ENCODE results near the gene CD58.
"Not testable (repeated sequence)": the region's sequence is repeated elsewhere in the genome, so short reads cannot be mapped to it uniquely, and the experiment has no call there.

Gene CD58, protein sequence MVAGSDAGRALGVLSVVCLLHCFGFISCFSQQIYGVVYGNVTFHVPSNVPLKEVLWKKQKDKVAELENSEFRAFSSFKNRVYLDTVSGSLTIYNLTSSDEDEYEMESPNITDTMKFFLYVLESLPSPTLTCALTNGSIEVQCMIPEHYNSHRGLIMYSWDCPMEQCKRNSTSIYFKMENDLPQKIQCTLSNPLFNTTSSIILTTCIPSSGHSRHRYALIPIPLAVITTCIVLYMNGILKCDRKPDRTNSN

DNA sequence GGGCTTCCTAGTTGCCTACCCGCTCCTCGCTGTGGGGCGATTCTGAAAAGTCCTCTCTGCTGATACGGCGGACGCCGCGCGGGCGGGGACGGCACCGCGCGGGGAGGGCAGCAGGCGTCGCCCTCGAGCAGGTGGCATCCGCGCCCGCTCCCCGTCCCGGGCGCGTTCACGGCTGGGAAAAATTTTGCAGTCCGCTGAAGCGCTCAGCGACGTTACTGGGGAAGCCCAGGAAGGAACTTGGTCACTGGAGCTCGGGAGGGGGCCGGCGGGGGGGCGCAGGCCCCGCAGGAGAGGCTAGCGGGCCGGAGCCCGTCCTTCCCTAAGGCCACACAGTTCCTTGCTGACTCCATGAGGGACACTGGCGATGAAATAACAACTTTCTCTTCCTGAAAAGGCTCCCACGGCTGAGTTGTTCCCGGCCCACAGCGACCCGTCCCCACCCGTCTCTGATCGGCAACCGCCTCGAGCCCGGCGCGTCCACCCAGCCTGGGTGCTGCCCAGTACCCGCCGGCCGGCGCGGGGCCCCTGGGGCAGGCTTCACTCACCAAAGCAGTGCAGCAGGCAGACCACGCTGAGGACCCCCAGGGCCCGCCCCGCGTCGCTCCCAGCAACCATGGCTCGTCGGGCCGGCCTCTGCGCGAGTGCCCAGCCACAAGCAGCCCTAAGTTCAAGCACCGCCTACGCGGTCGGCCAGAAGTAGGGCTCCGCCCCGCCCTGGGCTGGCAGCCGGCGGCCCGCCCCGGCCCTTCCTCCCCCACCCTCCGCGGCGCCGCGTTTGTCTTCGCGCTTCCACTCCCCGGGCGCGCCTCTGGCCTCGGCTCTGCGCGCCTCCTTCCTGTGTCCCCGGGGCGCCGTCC lies at the start of gene CD58:
CD58 (minus strand) TSS at position 669 of the 857 bp plus-strand sequence; CDS start at position 615, 54 bp downstream.
- peak; percentile 35 for DNase-seq (ENCODE audit: extremely low read depth, low read depth)
- TF ChIP-seq, protein P1, sequence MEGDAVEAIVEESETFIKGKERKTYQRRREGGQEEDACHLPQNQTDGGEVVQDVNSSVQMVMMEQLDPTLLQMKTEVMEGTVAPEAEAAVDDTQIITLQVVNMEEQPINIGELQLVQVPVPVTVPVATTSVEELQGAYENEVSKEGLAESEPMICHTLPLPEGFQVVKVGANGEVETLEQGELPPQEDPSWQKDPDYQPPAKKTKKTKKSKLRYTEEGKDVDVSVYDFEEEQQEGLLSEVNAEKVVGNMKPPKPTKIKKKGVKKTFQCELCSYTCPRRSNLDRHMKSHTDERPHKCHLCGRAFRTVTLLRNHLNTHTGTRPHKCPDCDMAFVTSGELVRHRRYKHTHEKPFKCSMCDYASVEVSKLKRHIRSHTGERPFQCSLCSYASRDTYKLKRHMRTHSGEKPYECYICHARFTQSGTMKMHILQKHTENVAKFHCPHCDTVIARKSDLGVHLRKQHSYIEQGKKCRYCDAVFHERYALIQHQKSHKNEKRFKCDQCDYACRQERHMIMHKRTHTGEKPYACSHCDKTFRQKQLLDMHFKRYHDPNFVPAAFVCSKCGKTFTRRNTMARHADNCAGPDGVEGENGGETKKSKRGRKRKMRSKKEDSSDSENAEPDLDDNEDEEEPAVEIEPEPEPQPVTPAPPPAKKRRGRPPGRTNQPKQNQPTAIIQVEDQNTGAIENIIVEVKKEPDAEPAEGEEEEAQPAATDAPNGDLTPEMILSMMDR (IDR thresholded peaks at IDR 0.05; ENCODE audit: low read depth, low read length, missing control alignments), result peak; percentile 52
- peak within 1 kb of the TSS; percentile 72 for H3K4me3 ChIP-seq (replicated peaks; ENCODE audit: low read depth, low read length)

DNA sequence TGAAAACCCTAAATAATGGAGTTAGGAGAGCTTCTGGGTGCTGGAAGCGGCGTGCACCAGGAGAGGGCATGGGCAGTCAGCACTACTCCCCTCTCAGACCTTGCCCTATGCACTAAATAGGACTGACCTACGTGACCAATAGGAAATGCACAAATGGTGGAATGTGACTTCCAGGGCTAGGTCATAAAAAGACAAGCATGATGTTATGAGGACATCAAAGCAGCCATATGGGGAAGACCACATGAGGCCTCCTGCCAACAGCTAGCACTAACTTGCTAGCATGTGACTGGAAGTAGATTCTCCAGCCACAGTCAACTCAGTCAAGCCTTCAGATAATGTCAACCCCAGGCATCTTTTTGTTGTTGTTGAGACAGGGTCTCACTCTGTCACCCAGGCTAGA lies 49.6 kb upstream of the CD58 start:
- not testable (repeated sequence) for H3K4me3 ChIP-seq (replicated peaks; ENCODE audit: low read depth, low read length); DNase-seq (ENCODE audit: extremely low read depth, low read depth)

DNA sequence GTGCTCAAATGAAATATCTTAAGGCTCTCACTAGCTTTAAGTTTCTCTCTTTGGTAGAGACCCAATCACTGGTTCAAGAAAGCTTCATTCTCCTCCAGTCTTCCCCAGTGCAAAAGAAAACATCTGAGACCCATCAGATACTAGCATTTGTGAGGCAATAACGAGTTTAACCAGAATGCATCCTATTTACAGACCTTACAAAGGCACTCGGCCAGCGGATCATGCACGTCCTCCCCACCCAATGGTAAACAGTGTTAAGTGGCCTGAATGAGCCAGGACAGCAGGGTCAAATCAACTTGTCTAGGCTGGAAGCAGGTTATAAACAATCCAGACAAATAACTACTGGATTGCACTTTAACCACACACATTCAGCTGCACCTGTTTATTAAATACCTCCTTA lies 48.3 kb upstream of the CD58 start:
- not testable (repeated sequence) for DNase-seq (ENCODE audit: extremely low read depth, low read depth); H3K4me3 ChIP-seq (replicated peaks; ENCODE audit: low read depth, low read length)

DNA sequence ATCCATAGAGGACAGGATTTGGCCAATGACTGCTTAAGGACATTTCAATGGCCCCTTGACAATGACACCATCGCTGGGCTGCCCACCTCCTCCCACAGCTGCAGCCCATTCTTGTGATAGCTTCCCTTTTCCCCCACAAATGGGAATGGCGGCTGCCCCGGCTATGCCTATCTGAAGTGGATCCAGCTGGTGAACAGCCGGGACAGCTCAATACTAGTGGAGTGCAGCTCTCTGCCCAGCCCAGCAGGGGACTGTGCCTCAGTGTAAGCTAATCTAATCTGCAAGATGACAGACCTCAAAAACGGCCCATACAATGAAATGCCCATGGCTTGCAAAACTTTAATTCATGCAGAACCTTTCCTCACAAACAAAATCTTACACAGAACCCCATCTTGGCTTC lies 47.0 kb upstream of the CD58 start:
- not testable (repeated sequence) for DNase-seq (ENCODE audit: extremely low read depth, low read depth); H3K4me3 ChIP-seq (replicated peaks; ENCODE audit: low read depth, low read length)

DNA sequence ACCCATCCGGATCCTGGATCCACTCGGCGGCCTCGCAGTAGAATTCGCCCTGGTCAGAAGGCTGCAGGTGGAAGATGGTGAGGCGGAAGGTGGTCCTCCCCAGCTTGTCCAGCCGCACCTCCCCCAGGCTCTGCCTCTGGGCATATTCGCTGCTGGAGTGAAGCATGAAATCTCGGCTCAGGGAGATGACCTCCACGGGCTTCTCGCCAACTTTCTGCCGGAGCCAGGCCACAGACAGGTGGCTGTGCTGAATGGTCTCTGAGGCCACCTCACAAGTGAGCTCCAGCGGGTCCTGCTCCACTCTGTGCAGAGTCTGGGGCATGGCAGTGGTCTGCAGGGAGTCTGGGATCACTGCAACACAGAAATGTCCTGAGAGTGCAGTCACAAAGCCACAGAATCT lies 43.0 kb upstream of the CD58 start:
- not testable (repeated sequence) for DNase-seq (ENCODE audit: extremely low read depth, low read depth); H3K4me3 ChIP-seq (replicated peaks; ENCODE audit: low read depth, low read length)

DNA sequence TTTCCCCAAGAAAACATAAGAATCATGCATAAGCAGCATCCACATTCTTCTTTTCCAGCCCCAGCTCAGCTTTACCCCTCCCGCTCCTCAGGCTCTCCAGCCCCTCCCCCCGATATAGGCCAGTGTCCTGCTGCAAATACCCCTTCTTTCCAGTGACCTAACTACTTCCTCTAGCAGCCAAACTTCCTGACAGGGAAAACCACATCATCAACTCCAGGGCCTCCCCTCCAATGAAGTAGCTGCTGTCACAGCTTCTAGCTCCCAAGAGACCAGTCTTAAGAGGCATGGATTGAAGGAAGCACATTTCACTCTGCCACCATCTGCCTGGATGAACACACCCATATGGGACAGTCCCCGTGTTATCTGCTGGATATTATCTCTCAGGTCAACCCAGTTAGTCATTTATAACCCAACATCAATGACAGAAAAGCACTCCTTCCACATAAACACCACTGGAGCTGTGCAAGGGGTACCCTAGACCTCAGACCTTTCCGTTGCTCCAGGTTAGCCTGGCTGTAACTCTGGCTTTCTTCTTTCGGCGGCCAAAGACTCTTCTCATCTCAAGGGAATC lies 39.1 kb upstream of the CD58 start:
- not testable (repeated sequence) for DNase-seq (ENCODE audit: extremely low read depth, low read depth); H3K4me3 ChIP-seq (replicated peaks; ENCODE audit: low read depth, low read length)

DNA sequence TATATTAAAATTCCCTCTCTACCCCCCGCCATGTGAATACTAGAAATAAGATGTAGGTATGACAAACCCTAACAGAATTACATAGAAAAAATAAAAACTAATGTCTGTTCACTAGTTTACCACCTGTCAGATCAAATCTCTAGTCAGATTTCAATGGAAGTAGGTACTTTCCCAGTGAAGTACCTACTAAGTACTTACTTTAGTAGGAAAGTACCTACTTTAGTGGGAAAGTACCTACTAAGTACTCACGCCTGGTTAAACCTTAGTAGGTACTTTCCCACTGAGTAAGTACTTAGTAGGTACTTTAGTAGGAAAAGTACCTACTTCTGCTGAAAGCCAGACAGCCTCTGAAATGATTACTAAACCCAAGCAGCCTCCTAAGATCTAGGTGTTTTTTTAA lies 38.0 kb upstream of the CD58 start:
- DNase-seq (ENCODE audit: extremely low read depth, low read depth); H3K4me3 ChIP-seq (replicated peaks; ENCODE audit: low read depth, low read length): not testable (repeated sequence)

DNA sequence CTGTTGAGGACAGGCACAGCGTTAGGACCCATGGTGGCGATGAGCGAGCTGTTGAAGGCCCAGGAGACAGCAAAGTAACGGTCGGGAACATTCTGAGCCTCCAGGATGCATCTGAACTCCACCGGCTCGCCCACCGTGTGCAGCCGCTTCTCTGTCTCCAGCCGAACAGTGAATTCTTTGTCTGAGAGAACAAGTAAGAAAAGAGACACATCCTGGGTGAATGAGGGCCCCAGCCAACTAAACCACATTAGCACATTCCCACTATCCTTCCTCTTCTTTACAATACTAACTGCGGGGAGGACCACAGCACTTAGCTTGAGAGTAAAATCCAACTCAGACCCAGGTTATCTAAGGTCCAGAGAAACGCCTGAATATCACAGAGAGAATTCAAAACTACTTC lies 37.3 kb upstream of the CD58 start:
- not testable (repeated sequence) for H3K4me3 ChIP-seq (replicated peaks; ENCODE audit: low read depth, low read length); DNase-seq (ENCODE audit: extremely low read depth, low read depth)

DNA sequence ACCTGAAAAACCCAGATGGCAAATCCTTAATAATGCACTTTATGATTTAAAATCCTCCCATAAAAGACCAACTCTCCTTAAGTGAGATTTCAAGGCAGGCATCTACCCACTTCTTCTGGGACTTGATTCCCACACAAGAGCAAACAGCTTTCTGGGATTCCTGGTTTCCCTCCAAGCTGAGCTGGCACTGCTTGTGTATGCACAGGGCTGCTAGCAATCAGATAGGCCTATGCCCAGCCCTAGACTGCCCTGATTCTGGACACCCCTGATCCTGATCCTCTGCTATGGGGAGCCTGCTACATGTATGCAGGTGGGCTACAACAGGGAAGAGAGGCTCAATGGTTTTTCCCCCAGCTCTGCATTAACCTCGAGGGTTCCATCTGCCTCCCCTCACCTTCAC lies 36.6 kb upstream of the CD58 start:
- DNase-seq (ENCODE audit: extremely low read depth, low read depth), result not testable (repeated sequence)

DNA sequence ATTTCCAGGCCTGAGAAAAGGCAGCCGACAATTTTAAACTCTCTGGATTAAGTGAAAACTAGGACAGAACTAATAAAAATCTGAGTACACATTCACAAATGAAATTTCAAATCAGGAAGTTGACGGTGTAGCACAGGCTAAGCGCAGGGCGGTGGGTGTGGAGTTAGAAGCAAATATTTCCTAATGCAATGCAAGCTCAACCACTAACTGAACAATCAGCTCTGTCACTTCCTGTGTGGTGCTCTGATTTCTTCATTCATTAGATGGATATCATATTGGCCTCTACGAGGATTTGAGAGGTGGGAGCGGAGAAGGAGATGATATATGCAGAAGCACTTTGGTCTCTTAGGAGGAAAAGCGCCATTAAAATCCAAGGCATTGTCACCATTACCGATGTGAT lies 35.2 kb upstream of the CD58 start:
- DNase-seq (ENCODE audit: extremely low read depth, low read depth), result not testable (repeated sequence)

More for the DNA sequence above, 36.6 kb upstream of the CD58 start:
- H3K4me3 ChIP-seq (replicated peaks; ENCODE audit: low read depth, low read length), result not testable (repeated sequence)

DNA sequence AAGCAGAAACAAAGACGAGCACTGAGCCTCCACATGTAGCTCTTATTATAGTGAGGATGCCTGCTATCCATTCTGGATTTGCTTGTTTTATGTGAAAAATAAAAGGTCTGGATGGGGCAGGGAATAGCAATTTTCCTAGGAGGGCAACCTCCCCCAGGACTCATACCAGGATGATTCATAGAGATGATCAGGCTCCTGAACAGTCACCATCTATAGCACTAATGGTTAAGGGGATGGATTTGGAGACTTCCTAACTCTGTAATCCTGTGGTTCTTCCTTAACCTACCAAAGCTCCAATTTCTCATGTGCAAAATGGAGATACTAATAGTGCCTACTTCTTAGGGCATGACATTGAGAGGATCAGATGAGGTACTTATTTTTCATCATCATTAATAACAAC lies 34.5 kb upstream of the CD58 start:
- no peak overlapping the region for H3K4me3 ChIP-seq (replicated peaks; ENCODE audit: low read depth, low read length)
- TF ChIP-seq, protein P1 (IDR thresholded peaks at IDR 0.05; ENCODE audit: low read depth, low read length, missing control alignments), result no peak
- no peak for DNase-seq (ENCODE audit: extremely low read depth, low read depth)

More for the DNA sequence above, 35.2 kb upstream of the CD58 start:
- not testable (repeated sequence) for H3K4me3 ChIP-seq (replicated peaks; ENCODE audit: low read depth, low read length)

DNA sequence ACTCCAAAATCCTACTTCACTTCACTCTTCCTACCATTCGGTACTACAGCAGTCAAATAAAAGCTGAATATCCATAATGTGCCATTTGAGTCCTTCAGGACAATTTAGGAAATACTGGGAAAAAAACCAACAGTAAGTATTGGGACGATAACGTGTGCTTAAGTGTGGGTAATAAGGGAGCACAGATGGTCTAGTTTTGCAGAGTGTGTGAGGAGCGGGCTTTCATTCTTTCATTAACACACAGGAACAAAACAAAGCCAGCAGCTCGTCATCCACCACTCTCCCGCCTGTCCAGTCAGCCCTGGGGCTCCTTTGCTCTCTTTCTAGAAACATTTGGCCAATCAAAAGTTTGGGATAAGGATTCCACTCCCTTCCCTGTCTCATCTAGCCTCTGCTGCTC lies 33.6 kb upstream of the CD58 start:
- DNase-seq (ENCODE audit: extremely low read depth, low read depth); H3K4me3 ChIP-seq (replicated peaks; ENCODE audit: low read depth, low read length): not testable (repeated sequence)

DNA sequence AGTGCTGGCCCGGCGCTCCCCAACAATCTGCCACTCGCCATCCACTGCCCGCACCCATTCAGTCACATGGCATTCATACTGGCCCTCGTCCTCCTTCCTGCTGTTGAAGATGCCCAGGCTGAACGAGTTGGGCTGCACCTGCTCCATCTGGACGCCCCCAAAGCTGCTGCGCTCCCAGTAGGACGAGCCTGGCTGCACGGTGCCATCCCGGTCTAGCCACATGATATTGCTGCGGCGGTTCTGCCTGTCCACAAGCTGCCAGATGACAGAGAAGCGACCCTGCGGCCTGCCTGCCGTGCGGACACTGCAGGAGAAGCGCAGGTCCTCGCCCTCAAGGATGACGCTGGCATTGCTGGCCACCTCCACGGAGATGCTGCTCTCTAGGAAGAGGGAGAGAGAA lies 32.8 kb upstream of the CD58 start:
- DNase-seq (ENCODE audit: extremely low read depth, low read depth); H3K4me3 ChIP-seq (replicated peaks; ENCODE audit: low read depth, low read length): not testable (repeated sequence)

DNA sequence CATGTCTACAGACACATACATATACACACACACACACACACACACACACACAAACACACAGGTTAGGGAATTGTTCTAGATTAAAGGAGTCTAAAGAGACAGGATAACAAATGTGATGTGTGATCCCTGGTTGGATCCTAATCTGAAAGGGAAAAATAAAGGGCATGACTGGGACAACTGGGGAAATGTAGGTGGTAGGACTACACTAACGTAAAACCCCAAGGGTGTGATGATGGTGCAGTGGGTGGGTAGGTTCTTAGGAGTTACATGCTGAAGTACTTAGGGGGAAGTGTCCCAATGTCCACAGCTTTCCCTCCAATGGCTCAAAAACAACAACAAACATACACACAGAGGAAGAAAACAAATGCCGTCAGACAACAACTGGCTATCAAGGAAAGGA lies 28.5 kb upstream of the CD58 start:
- H3K4me3 ChIP-seq (replicated peaks; ENCODE audit: low read depth, low read length); DNase-seq (ENCODE audit: extremely low read depth, low read depth): not testable (repeated sequence)

DNA sequence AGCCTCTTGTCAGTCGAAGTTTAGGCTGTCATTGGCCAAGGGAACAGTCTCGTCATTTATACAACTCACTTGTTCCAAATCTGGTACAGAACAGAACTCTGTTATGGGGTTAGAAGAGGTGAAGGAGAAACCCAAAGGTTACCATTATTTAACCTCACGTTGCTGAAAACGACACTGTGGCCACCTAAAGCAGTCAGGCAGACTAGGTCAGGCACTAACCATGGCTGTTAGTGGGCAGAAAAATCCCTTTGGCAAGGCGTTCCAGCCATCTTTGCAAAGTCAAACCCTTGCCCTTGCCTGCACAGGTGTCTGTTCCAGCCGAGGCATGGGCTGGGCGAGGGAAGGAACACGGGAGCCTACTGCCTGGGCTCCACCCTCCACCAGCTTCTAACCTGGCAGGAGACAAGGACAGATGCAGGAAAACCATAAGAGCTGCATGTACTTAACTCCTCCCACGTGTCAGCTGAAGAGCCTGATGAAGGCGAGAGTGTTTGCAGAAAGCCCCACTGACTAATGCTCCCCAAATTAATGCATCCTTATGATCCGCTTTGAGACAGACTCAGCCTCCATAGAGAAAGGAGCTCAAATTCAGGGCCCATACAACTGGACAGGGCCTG lies 27.7 kb upstream of the CD58 start:
- DNase-seq (ENCODE audit: extremely low read depth, low read depth); H3K4me3 ChIP-seq (replicated peaks; ENCODE audit: low read depth, low read length): not testable (repeated sequence)

DNA sequence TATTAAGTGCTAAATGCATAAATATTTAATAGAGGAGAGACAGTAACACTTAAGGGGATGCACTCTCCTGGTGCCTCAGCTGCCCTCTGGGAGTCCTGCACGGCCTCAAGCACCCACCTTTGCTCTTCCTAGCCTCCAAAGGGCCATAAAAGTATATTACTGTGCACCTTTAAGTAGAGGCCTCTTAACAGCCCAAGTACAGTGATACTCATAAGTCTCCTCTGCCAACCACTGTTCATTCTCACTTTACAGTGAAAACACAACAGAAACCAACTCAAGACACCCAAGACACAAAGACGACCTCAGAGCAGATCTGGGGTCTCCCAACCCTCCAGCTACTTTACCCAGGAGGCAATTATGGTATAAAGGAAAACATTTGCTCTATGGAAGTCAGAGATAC lies 26.6 kb upstream of the CD58 start:
- not testable (repeated sequence) for DNase-seq (ENCODE audit: extremely low read depth, low read depth); H3K4me3 ChIP-seq (replicated peaks; ENCODE audit: low read depth, low read length)
